VCaP (cell line): Measurements from ENCODE around the gene RALGAPA2.

ENCODE experiments used
- H3K27ac ChIP-seq: fragments of 450-650 bp; 2 replicates; pipeline ENCODE4 v1.5.1; 2017
- TF ChIP-seq, protein P1 (sequence below): fragments of 450-650 bp; conservative IDR thresholded peaks from 2 replicates; pipeline ENCODE4 v1.5.1; 2017; ENCODE audit warnings: mild to moderate bottlenecking, moderate library complexity

Gene RALGAPA2

DNA sequence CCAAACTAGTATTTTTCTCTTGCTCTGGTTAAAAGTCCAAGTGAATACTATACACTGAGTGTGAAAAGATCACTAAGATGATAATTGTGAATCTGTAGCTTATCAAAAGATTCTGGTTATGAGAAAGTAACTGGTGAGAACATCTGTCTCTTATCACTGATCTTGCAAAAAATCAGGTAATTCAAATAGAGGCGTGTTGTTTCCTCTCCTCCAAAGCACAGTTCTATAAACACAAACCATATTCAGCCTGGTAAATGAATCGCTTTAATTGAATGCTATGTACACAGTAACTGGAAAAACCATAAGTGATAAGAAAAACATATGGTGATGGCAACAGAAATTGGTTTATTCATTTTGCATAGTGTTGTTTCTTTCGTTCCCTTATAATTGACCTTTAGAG lies 161.0 kb downstream of the RALGAPA2 start:
- peak overlapping the region; percentile 93 for H3K27ac ChIP-seq
- TF ChIP-seq, protein P1, sequence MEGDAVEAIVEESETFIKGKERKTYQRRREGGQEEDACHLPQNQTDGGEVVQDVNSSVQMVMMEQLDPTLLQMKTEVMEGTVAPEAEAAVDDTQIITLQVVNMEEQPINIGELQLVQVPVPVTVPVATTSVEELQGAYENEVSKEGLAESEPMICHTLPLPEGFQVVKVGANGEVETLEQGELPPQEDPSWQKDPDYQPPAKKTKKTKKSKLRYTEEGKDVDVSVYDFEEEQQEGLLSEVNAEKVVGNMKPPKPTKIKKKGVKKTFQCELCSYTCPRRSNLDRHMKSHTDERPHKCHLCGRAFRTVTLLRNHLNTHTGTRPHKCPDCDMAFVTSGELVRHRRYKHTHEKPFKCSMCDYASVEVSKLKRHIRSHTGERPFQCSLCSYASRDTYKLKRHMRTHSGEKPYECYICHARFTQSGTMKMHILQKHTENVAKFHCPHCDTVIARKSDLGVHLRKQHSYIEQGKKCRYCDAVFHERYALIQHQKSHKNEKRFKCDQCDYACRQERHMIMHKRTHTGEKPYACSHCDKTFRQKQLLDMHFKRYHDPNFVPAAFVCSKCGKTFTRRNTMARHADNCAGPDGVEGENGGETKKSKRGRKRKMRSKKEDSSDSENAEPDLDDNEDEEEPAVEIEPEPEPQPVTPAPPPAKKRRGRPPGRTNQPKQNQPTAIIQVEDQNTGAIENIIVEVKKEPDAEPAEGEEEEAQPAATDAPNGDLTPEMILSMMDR = no peak

DNA sequence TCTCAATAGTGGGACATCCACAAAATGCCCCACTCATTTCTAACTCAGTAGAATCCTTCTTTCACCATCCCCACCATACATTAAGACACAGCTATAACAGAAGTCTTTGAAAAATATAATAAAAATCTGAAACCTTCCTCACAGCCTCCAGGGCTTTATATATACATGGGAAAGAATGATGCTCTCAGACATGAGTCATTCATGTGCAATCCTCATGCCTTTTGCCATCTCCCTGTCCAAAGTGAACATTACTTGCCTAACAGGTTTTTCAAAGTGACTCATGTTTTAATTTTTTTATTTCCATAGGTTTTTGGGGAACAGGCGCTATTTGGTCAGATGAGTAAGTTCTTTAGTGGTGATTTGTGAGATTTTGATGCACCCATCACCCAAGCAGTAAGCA lies 162.7 kb downstream of the RALGAPA2 start:
- TF ChIP-seq, protein P1 = no peak
- peak overlapping the region; percentile 93 for H3K27ac ChIP-seq

DNA sequence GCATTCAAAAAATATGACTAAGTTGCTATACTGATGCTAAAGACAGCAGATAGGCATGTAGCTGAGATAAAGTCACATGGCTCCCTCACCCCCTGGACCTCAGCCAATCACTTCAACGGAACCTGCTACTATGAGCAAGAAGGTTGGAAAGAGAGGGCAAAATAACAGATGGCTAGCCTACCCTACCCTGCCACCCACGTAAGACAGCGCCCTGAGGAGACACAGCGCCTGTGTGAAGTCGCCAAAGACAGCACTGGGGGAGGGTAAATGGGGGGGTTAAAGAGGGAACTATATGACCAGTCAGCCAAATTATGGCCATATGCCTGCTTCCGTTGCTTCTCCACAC lies 163.2 kb downstream of the RALGAPA2 start:
- H3K27ac ChIP-seq = peak overlapping the region; percentile 93
- TF ChIP-seq, protein P1 = no peak

DNA sequence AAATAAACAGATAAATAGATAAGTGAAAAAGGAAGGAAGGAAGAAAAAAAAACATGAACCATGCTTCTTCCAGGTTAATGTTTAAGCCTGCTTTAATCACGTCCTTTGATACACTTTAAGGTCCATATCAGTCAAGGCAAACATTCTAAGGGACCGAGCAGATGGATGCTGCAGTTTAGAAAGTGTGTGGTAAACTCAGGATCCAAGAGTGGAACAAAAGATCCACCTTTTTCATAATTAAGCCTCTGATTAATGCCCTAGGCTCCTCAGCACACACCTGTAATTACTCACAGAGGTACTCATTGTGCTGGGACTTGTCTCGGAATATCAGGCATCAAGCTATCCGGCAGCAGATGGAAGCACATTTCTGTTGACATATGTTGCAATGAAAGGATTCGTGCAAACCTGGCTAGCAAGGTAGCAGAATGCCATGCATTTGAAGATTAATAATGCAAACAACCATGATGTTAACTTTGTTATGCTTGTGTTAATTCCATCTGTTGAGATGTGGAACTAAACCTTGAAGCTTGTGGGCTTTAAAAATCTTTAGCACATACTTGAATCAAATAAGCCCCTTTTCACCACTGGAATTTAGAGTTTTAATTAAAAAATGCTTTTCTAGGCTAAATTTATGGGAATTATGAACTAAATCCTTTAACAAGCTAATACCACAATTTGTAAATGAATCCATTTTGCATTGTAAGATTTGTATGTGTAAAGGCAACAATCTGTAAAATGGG lies 163.7 kb downstream of the RALGAPA2 start:
- TF ChIP-seq, protein P1 = no peak

DNA sequence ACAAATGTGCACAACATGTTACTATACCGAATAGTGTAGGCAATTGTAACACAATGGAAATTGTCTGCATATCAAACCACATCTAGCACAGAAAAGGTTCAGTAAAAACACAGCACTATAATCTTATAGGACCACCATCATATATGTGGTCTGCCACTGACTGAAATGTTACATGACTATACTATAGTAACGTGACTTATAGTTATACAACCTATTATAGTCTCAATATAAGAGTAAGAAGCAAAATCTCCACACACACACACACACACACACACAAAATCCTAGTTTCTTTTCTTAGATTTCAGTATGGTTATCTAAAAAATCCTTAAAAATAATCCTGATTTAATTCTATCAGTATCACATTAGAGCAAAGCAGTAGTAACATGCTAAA lies 164.6 kb downstream of the RALGAPA2 start:
- peak overlapping the region; percentile 93 for H3K27ac ChIP-seq
- TF ChIP-seq, protein P1 = no peak

More for the DNA sequence above, 163.7 kb downstream of the RALGAPA2 start:
- H3K27ac ChIP-seq = peak overlapping the region; percentile 93

DNA sequence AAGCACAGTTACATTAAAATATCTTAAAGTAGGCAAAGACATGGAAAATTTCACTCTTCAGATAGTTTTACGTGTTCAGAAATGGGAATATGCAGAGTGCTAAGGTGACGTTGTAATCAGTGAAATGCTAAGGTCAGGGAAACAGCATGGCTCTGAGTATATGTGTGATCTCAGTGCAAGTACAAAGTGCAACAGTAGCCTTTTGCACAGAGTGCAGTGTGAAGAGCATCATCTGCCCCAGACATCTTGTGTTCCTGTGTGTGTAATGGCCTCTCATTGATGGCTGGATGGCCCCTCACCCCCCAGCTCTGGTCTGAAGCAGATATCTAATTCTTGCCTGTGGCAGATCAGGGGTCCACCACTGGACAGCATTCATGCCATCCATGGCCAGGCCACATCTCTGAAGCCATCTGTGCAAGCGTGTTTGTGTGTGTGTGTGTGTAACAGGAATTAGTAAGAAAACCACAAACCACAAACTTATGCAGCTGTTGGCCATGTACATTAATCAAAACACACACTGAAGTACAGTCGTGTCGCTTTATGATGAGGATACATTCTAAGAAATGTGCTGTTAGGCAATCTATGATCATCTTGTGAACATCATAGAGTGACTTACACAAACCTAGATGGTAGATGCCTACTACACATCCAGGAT lies 165.1 kb downstream of the RALGAPA2 start:
- peak overlapping the region; percentile 93 for H3K27ac ChIP-seq
- TF ChIP-seq, protein P1 = no peak

DNA sequence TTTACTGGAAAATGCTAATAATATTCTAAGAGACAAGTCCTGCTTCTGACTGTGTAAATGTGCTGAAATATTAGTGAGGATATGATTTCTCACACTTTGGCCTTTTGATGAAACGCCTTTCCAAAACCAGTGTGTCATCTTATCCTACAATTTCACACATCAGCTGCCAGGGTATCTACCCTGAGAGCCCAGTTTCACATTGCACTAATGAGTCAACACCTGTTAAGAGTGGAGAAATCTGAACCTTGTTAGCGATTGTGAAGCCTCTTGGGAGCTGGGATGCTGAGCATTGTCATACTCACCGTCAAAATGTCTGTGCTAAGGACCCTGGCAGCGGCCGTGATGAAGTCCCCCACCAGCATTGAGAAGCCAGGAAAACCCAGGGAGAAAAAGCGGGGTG lies 166.0 kb downstream of the RALGAPA2 start:
- TF ChIP-seq, protein P1 = no peak
- peak overlapping the region; percentile 93; the same call in 1 of the 2 replicates for H3K27ac ChIP-seq

DNA sequence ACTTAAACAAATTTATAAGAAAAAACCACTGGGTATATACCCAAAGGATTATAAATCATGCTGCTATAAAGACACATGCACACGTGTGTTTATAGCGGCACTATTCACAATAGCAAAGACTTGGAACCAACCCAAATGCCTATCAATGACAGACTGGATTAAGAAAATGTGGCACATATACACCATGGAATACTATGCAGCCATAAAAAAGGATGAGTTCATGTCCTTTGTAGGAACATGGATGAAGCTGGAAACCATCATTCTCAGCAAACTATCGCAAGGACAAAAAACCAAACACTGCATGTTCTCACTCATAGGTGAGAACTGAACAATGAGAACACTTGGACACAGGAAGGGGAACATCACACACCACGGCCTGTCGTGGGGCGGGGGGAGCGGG lies 169.1 kb downstream of the RALGAPA2 start:
- H3K27ac ChIP-seq = peak overlapping the region; percentile 56; the same call in 1 of the 2 replicates
